Astrocyte (in vitro differentiated cells and primary cell): ENCODE results near the gene GLIS2. TPM values are rescaled to one million over a fixed set of nuclear protein-coding genes. Genes with fewer than 3 reads are reported as not detected.

ENCODE experiments used
- DNase-seq: peaks from one replicate; pipeline ENCODE4 v3.0.0-alpha.2; 2010; ENCODE audit warnings: low read depth
- FAIRE-seq: peaks from 2 replicates; lab custom pipeline; 2011; peaks lifted over from hg19 to GRCh38; lab: Jason Lieb, UNC
- H2AFZ ChIP-seq: 2 replicates; pipeline ENCODE4 v1.6.0; 2012; ENCODE audit warnings: low read depth, low read length, inconsistent platforms
- H3K27ac ChIP-seq: 2 replicates; pipeline ENCODE4 v1.5.1; 2011; ENCODE audit warnings: low read depth, low read length, inconsistent platforms
- H3K27me3 ChIP-seq: 2 replicates; pipeline ENCODE4 v1.6.0; 2011; ENCODE audit warnings: low read length, inconsistent platforms; ENCODE audit not compliant: insufficient read depth
- H3K36me3 ChIP-seq: 2 replicates; pipeline ENCODE4 v1.5.1; 2011; ENCODE audit warnings: low read length, inconsistent platforms; ENCODE audit not compliant: insufficient read depth
- H3K4me1 ChIP-seq: 2 replicates; pipeline ENCODE4 v1.5.1; 2011; ENCODE audit warnings: low read length, inconsistent platforms; ENCODE audit not compliant: insufficient read depth
- H3K4me2 ChIP-seq: 2 replicates; pipeline ENCODE4 v1.6.0; 2012; ENCODE audit warnings: low read length, inconsistent platforms
- H3K4me3 ChIP-seq: 2 replicates; pipeline ENCODE4 v1.5.1; 2011; ENCODE audit warnings: low read depth, mild to moderate bottlenecking, low read length, inconsistent platforms; ENCODE audit not compliant: insufficient read depth
- H3K79me2 ChIP-seq: 2 replicates; pipeline ENCODE4 v1.6.0; 2012; ENCODE audit warnings: mild to moderate bottlenecking, low read length, inconsistent platforms; ENCODE audit not compliant: insufficient read depth
- H3K9ac ChIP-seq: 2 replicates; pipeline ENCODE4 v1.6.0; 2012; ENCODE audit warnings: mild to moderate bottlenecking, low read length, inconsistent platforms
- H3K9me3 ChIP-seq: 2 replicates; pipeline ENCODE4 v1.5.1; 2012; ENCODE audit warnings: low read depth, mild to moderate bottlenecking, low read length, inconsistent platforms; ENCODE audit not compliant: insufficient read depth
- H4K20me1 ChIP-seq: 2 replicates; pipeline ENCODE4 v1.6.0; 2012; ENCODE audit warnings: low read length, inconsistent platforms; ENCODE audit not compliant: insufficient read depth
- H3K27ac Mint-ChIP-seq: one replicate; pipeline ENCODE4 v1.8.0; 2021; ENCODE audit warnings: mild to moderate bottlenecking, mixed read lengths; ENCODE audit not compliant: unreplicated experiment
- H3K27me3 Mint-ChIP-seq: one replicate; pipeline ENCODE4 v1.8.0; 2021; ENCODE audit warnings: low read depth, mixed read lengths; ENCODE audit not compliant: unreplicated experiment
- H3K36me3 Mint-ChIP-seq: one replicate; pipeline ENCODE4 v1.8.0; 2021; ENCODE audit warnings: low read depth, mixed read lengths; ENCODE audit not compliant: unreplicated experiment
- H3K4me1 Mint-ChIP-seq: one replicate; pipeline ENCODE4 v1.8.0; 2021; ENCODE audit warnings: low read depth, mixed read lengths; ENCODE audit not compliant: unreplicated experiment
- H3K4me3 Mint-ChIP-seq: one replicate; pipeline ENCODE4 v1.8.0; 2021; ENCODE audit warnings: mild to moderate bottlenecking, moderate library complexity, mixed read lengths; ENCODE audit not compliant: unreplicated experiment
- H3K9me3 Mint-ChIP-seq: one replicate; pipeline ENCODE4 v1.8.0; 2021; ENCODE audit warnings: mild to moderate bottlenecking, mixed read lengths; ENCODE audit not compliant: unreplicated experiment
- CTCF ChIP-seq: IDR thresholded peaks from 2 replicates; pipeline ENCODE4 v1.5.1; 2011; ENCODE audit warnings: low read depth, mild to moderate bottlenecking, inconsistent platforms, low read length, moderate library complexity; ENCODE audit not compliant: insufficient read depth
- EZH2 ChIP-seq: IDR thresholded peaks from 2 replicates; pipeline ENCODE4 v1.6.1; 2012; ENCODE audit warnings: mild to moderate bottlenecking, low read length, inconsistent platforms; ENCODE audit not compliant: insufficient read depth
- total RNA-seq: library from RNA; stranded (reverse); gene quantifications from 2 replicates; pipeline ENCODE4 v1.2.1, GENCODE V29; 2021

Gene GLIS2
- total RNA-seq, 1 donor from 2014 or later = 18.9 TPM

DNA sequence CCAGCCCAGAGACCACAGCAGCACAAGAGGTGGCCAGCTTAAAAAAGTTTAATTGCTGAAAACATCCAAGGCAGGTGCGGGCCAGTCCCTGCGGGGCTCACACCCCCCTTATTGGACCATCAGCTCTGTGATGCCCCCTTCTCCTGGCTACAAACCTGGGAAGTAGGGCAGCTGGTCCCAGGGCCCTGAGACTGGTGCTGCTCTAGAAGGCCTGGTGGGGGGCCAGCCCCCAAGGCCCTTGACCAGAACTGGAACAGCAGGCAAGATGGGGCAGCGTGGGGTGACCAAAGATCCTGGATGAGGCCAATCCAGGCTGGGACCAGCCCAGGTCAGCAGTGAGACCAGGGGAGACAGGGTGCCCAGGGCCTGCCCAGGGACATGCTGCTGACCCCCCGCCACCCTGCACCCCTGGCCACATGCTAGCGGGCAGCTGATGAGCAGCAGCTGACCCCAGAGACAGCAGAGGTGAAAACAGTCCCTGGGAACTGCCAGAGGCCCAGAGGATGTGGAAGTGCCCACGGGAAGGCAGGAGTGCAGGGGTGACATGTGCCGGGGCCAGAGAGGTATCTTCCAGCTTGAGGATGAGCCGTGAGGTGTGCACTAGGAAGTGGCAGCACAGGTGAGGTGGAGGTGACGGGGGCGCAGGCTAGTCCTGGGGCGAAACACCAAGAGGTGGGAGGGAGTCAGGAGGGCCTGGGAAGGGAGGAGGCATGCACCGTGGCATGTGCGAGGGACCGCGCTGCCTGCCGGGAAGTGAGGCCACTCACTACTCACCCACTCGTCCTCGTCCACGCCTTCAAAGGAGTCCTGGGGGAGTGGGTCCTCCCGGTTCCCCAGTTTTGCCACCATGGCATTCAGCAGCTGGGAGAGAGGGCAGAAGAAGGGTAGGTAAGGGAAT is 38.9 kb downstream of the GLIS2 start:
- Histone ChIP-seq H3K79me2 (peaks cover 13% of the 10 kb centered on the region), H3K4me2 (no peak overlapping the region), H3K4me1 (peaks cover 8% of the 10 kb centered on the region), H3K9ac (no peak overlapping the region), H3K9me3 (no peaks in the 10 kb centered on the region), H3K4me3 (no peak overlapping the region), H2AFZ (no peak overlapping the region), H3K27ac (no peak overlapping the region), H4K20me1 (peaks cover 6% of the 10 kb centered on the region), H3K36me3 (no peaks in the 10 kb centered on the region), H3K27me3 (no peaks in the 10 kb centered on the region)
- Mint-ChIP-seq H3K4me1 (peaks cover 5% of the 10 kb centered on the region), H3K36me3 (no peaks in the 10 kb centered on the region), H3K27me3 (no peaks in the 10 kb centered on the region), H3K27ac (no peak overlapping the region), H3K9me3 (no peaks in the 10 kb centered on the region), H3K4me3 (no peak overlapping the region)
- TF ChIP-seq CTCF (no peak), EZH2 (no peak)
- no peak for FAIRE-seq
- no peak for DNase-seq

GRCh38 chr16:4356820-4357219 is 41.0 kb downstream of the GLIS2 start:
- FAIRE-seq (no peak), DNase-seq (no peak)
- H3K27me3 Mint-ChIP-seq = no peaks in the 10 kb centered on the region
- H3K9me3 Mint-ChIP-seq = no peaks in the 10 kb centered on the region
- Histone ChIP-seq H3K27ac (no peak overlapping the region), H3K4me2 (no peak overlapping the region), H3K9ac (no peak overlapping the region), H3K4me1 (peaks cover 3% of the 10 kb centered on the region), H3K79me2 (no peaks in the 10 kb centered on the region), H4K20me1 (no peaks in the 10 kb centered on the region), H3K9me3 (no peaks in the 10 kb centered on the region), H3K27me3 (no peaks in the 10 kb centered on the region), H3K4me3 (no peak overlapping the region), H2AFZ (no peak overlapping the region), H3K36me3 (no peaks in the 10 kb centered on the region)
- H3K4me3 Mint-ChIP-seq = no peak overlapping the region
- TF ChIP-seq CTCF (no peak), EZH2 (no peak)
- no peak overlapping the region for H3K27ac Mint-ChIP-seq
- H3K36me3 Mint-ChIP-seq = no peaks in the 10 kb centered on the region
- no peaks in the 10 kb centered on the region for H3K4me1 Mint-ChIP-seq

DNA sequence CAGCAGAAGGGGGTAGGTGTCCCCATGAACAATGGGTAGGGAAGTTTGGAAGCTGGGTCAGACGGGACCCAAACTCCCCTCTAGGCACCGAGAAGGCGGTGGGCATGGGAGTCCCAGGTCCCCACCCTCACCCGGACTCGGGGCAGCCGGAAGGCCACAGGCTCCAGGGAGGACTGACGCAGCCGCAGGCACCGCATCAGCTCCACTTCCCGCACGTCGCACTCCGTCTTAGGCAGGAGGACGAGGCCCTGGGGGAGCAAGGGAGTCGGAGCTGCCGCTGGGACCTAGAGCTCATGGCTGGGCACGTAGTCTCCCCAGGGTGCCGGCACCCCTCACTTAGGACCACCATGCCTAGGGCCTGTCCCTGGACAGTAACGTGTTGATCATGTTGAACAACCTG is 42.4 kb downstream of the GLIS2 start:
- FAIRE-seq (no peak), DNase-seq (no peak)
- Mint-ChIP-seq H3K27me3 (no peaks in the 10 kb centered on the region), H3K36me3 (no peaks in the 10 kb centered on the region), H3K4me3 (no peak overlapping the region), H3K4me1 (no peaks in the 10 kb centered on the region), H3K27ac (no peak overlapping the region), H3K9me3 (no peaks in the 10 kb centered on the region)
- Histone ChIP-seq H2AFZ (no peak overlapping the region), H3K27ac (no peak overlapping the region), H3K79me2 (no peaks in the 10 kb centered on the region), H3K4me2 (no peak overlapping the region), H3K9me3 (no peaks in the 10 kb centered on the region), H3K36me3 (no peaks in the 10 kb centered on the region), H3K4me3 (no peak overlapping the region), H4K20me1 (no peaks in the 10 kb centered on the region), H3K4me1 (no peaks in the 10 kb centered on the region), H3K27me3 (no peaks in the 10 kb centered on the region), H3K9ac (no peak overlapping the region)
- TF ChIP-seq CTCF (no peak), EZH2 (no peak)
